Fibroblast of the aortic adventitia (primary cell): Measurements from ENCODE around the gene GPR17. TPM values are rescaled to one million over a fixed set of nuclear protein-coding genes. Genes with fewer than 3 reads are reported as not detected.

Source experiments
- DNase-seq: peaks from one replicate; pipeline ENCODE4 v3.0.0-alpha.2; 2010; ENCODE audit warnings: low read depth
- H3K4me3 ChIP-seq: 2 replicates; pipeline ENCODE4 v1.5.1; 2011; ENCODE audit warnings: low read depth, mild to moderate bottlenecking, control low read depth, low read length, moderate library complexity
- total RNA-seq: library from RNA; depleted of rRNA; stranded (reverse); fragments of >200 nt; gene quantifications from 2 replicates; pipeline ENCODE4 v1.2.3, GENCODE V29; 2012; ENCODE audit warnings: low replicate concordance
- TF ChIP-seq, protein P1 (sequence below): IDR thresholded peaks from 2 replicates; pipeline ENCODE4 v1.5.1; 2011; ENCODE audit warnings: mild to moderate bottlenecking, low read length, control low read depth, inconsistent platforms; ENCODE audit not compliant: insufficient read depth

The GPR17 gene
- total RNA-seq, 1 donor: not detected

DNA sequence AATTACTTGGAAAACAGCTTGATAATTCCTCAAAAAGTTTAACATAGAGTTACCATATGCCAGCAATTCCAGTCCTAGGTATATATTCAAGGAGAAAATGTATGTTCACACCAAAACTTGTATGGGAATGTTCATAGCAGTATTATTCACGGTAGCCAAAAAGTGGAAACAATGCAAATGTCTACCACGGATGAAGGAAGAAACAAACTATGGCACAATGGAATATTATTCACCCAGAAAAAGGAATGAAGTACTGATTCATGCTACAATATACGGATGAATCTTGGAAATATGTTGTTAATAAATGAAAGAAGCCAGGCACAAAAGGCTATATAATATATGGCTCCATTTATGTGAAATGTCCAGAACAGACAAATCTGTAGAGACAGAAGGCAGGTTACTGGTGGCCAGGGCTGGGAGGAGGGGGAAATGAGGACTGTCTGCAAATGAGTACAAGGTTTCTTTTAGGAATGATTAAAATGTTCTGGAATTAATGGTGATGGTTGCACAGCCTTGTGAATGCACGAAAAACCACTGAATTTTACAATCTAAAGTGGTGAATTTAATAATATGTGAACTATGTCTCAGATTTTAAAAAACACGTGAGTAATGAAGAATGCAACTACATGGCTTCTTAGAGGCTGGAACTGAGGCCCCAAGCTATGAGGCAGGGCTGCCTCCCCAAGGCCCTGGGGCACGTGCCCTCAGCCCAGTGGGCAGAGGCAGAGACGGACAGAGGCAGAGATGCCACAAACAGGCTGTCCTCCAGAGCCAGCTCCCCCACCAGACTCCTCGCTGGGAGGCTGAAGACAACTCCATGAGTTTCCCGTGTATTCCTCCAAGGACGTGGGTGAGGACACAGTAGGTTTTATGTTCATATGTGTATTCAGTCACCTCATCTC, 24.4 kb downstream of the GPR17 start:
- TF ChIP-seq, protein P1, sequence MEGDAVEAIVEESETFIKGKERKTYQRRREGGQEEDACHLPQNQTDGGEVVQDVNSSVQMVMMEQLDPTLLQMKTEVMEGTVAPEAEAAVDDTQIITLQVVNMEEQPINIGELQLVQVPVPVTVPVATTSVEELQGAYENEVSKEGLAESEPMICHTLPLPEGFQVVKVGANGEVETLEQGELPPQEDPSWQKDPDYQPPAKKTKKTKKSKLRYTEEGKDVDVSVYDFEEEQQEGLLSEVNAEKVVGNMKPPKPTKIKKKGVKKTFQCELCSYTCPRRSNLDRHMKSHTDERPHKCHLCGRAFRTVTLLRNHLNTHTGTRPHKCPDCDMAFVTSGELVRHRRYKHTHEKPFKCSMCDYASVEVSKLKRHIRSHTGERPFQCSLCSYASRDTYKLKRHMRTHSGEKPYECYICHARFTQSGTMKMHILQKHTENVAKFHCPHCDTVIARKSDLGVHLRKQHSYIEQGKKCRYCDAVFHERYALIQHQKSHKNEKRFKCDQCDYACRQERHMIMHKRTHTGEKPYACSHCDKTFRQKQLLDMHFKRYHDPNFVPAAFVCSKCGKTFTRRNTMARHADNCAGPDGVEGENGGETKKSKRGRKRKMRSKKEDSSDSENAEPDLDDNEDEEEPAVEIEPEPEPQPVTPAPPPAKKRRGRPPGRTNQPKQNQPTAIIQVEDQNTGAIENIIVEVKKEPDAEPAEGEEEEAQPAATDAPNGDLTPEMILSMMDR: no peak
- H3K4me3 ChIP-seq: no peak overlapping the region
- no peak for DNase-seq

DNA sequence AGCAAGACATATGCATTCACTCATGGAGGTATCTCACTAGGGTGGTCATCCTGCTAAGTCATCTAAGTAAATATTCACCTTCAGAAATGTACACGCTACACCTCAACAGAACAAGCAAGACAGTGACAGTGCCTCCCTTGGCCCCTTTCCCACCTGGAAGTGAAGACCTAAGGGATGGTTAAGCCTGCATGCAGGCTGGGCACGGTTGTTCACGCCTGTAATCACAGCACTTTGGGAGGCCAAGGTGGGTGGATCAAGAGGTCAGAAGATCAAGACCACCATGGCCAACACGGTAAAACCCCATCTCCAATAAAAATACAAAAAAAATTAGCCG, 25.0 kb downstream of the GPR17 start:
- TF ChIP-seq, protein P1: no peak
- no peak overlapping the region for H3K4me3 ChIP-seq
- DNase-seq: no peak

DNA sequence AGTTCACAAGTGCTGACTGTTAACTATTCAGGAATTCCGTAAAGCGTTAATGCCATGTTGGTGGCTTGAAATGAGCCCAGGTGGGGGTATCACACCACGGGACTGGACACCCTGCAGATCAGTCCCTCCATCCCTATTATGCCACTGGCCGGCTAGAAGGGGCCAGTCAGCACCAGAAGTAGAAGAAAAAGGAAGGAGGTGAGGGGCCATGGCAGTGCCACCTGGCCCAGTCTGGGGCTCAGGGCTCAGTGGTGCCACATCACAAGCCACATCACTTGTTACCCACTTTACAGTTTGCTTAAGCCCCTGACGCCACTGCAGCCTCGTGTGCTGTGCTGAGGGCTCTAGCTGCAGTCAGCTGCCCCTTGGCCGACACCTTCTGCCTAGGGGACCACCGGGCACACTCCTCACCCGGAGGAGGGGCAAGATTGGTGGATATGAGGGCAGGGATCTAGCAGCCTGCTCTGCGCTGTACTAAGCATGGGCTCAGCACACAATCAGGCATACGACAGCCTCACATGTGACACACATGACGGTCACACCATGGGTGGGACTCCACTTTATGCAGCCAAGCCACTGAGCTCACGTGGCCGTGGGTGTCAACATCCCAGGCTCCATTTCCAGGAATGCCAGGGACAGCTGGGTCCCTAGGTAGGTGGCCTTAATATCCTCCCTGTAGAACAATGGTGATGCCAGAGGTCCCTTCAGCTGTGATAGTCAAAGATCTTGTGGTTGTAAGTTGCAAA, 25.8 kb downstream of the GPR17 start:
- H3K4me3 ChIP-seq: no peak overlapping the region
- no peak for DNase-seq
- TF ChIP-seq, protein P1: no peak

DNA sequence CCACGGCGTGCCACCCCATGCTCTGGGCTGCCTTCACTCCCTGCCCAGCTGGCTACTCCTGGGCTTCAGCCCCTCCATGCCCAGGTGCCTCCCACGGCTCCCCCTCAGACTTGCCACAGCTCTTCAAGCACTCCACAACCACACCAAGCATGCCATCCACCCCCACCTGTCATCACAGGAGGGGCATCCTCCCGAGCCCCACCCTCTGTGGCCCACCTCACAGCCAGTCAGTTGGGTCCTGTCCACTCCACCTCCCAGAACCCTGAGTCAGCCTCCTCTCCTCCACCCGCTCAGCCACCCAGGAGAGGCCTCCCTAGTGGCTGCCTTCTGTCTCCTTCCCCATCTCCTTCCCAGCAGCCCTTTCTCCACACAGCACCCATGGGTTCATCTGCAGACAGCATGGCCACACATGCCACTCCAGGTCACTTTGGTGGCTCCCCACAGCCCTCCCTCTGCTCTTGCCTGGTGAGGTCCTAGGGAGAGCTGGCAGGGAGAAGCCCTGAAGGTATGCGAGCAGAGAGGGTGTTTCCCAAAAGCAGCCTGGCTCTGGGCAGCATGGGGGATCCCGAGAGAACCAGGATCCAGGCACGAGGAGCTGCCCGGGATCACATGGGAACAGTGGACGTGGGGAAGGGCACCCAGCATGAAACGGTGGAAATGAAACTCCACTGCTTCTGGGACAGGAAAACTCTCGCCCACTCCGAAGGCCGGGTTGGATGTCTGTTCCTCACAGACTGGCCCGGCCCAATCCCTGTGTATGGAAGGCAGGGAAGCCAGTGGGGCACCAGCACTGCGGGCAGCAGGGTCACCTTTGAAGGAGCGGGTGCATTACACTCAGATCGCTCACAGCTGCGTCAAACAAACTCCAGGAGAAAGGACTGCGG, 26.6 kb downstream of the GPR17 start:
- no peak overlapping the region for H3K4me3 ChIP-seq
- DNase-seq: no peak
- TF ChIP-seq, protein P1: no peak

- peak overlapping the region; percentile 66 for H3K4me3 ChIP-seq
- TF ChIP-seq, protein P1: no peak
- DNase-seq: peak; percentile 32
Measured at GRCh38 chr2:127673291-127674069, 27.5 kb downstream of the GPR17 start.
